NCI-H82 treated with DMSO at 0.1 percent for 48 hours (cell line): Measurements from ENCODE around the gene STRA6.

Source experiments
- DNase-seq: peaks from one replicate; lab custom pipeline; 2025; ENCODE audit not compliant: unreplicated experiment; lab: John Stamatoyannopoulos, UW

STRA6 gene

GRCh38 chr15:74133694-74134386 lies 68.7 kb downstream of the STRA6 start:
- DNase-seq: no peak

DNA sequence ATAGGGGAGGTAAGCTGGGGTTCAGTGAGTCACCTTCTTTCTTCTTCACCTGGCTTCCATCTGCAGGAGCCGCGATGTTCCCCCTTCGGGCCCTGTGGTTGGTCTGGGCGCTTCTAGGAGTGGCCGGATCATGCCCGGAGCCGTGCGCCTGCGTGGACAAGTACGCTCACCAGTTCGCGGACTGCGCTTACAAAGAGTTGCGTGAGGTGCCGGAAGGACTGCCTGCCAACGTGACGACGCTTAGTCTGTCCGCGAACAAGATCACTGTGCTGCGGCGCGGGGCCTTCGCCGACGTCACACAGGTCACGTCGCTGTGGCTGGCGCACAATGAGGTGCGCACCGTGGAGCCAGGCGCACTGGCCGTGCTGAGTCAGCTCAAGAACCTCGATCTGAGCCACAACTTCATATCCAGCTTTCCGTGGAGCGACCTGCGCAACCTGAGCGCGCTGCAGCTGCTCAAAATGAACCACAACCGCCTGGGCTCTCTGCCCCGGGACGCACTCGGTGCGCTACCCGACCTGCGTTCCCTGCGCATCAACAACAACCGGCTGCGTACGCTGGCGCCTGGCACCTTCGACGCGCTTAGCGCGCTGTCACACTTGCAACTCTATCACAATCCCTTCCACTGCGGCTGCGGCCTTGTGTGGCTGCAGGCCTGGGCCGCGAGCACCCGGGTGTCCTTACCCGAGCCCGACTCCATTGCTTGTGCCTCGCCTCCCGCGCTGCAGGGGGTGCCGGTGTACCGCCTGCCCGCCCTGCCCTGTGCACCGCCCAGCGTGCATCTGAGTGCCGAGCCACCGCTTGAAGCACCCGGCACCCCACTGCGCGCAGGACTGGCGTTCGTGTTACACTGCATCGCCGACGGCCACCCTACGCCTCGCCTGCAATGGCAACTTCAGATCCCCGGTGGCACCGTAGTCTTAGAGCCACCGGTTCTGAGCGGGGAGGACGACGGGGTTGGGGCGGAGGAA lies 69.6 kb downstream of the STRA6 start:
- DNase-seq: no peak

- no peak for DNase-seq
Measured at GRCh38 chr15:74131628-74132413, 70.8 kb downstream of the STRA6 start.

GRCh38 chr15:74130849-74131627 lies 71.5 kb downstream of the STRA6 start:
- DNase-seq: no peak

GRCh38 chr15:74130155-74130848 lies 72.3 kb downstream of the STRA6 start, which contains the start of gene ISLR2:
Gene ISLR2, plus strand, starts transcription at chr15:74130586. Its CDS starts 2,169 bp downstream, at chr15:74132755.
- DNase-seq: no peak

DNA sequence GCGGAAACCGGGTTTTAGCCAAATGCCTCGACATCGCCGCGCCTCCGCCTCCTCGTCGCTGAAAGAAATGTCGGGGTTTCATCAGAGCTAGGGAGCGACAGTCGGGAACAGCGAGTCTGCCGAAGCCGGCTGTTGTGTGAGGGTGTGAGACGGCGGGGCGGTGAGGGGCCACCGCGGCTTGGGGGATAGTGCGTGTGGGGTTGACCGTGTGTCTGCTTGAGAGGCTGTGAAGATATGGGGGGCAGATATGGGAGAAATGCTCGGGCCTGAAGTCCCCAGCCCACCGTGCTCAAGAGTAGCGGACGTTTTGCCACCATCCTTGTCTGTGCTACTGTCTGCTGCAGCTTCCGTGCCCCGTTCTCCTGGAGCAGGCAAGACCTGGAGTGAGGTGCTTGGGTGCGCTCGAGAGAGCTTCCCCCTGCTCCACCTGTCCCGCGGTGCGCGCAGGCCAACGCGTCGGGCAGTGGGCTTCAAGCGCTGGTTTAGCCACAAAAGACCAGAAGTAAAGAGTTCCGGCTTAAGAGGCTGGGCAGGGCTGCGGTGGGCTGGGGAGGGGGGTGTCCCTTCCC lies 72.9 kb downstream of the STRA6 start:
- DNase-seq: no peak
